Panc1 (cell line): ENCODE measurements around the gene CTTNBP2.

Experiments used
- CTCF ChIP-seq: fragments of 450-650 bp; IDR thresholded peaks from 2 replicates; pipeline ENCODE4 v1.5.1; 2017; ENCODE audit warnings: mild to moderate bottlenecking
- POLR2AphosphoS5 ChIP-seq: IDR thresholded peaks from 2 replicates; pipeline ENCODE4 v1.6.1; 2012; ENCODE audit warnings: mild to moderate bottlenecking, low read depth, low read length, moderate library complexity
- SIN3A ChIP-seq: IDR thresholded peaks from 2 replicates; pipeline ENCODE4 v1.6.1; 2012; ENCODE audit warnings: low read depth, mild to moderate bottlenecking, low read length, moderate library complexity, borderline replicate concordance; ENCODE audit not compliant: insufficient read depth

- TF ChIP-seq CTCF (no peak), POLR2AphosphoS5 (no peak), SIN3A (no peak)
Measured at GRCh38 chr7:117907049-117907640, 33.9 kb upstream of the CTTNBP2 start.
